Regular cardiac myocyte (primary cell): ENCODE results near the gene GREB1L. TPM values are rescaled to one million over a fixed set of nuclear protein-coding genes. Genes with fewer than 3 reads are reported as not detected.

Experiments
- total RNA-seq: library from RNA; depleted of rRNA; stranded (reverse); fragments of >200 nt; gene quantifications from 2 replicates; pipeline ENCODE4 v1.2.3, GENCODE V29; 2014

GREB1L gene
- 0.56 and 0.96 TPM in 2 replicates for total RNA-seq

GRCh38 chr18:21242141-21242779 lies at the start of gene GREB1L:
TSS of gene GREB1L (plus strand) at chr18:21242232. CDS start at chr18:21383519, 141,287 bp downstream.

Other genes with a start within 250 kb of the GREB1L start
- 27.9 and 33.4 TPM in 2 replicates for gene ROCK1, start 130.4 kb upstream of the GREB1L start, total RNA-seq